GM12892 (cell line): ENCODE data around the gene GM2A.

Experiments used
- POLR2A ChIP-seq: IDR thresholded peaks from 2 replicates; pipeline ENCODE4 v1.6.1; 2011; ENCODE audit warnings: low read depth, low read length, control low read depth
- POLR2AphosphoS5 ChIP-seq: IDR thresholded peaks from 2 replicates; pipeline ENCODE4 v1.6.1; 2011; ENCODE audit warnings: low read depth, low read length, control low read depth

DNA sequence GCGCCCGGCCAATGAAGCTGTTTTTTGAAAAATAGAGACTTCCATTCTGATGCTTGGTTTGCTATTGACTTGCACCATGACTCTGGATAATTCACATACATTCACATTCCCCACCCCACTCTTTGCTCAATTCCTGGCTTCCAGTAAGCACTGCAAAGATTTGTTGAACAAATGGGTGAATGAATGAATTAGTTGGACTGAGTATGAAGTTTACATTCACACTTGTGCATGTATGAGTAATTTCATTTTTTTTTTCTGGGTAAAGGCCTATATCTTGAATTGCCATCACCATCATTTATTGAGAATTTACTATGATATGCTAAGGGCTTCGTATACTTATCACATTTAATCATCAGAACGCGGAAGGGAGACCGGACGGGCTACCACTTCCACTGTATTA, 15.3 kb upstream of the GM2A start:
- TF ChIP-seq POLR2AphosphoS5, result no peak
- TF ChIP-seq POLR2A, result no peak
